Testis (tissue), 3 donors: Measurements from ENCODE around the gene EPPIN. TPM values are rescaled to one million over a fixed set of nuclear protein-coding genes. Genes with fewer than 3 reads are reported as not detected.
"Not testable (repeated sequence)": the region's sequence is repeated elsewhere in the genome, so short reads cannot be mapped to it uniquely, and the experiment has no call there.

Source experiments
- DNase-seq: peaks from one replicate; pipeline ENCODE4 v3.0.0-alpha.2; 2019
- H3K27ac ChIP-seq, 2 donors: fragments of 200-600 bp; sonication (generic); one replicate each; pipeline ENCODE4 v1.5.1; 2019
- H3K27me3 ChIP-seq: fragments of 200-600 bp; sonication (generic); one replicate; pipeline ENCODE4 v1.5.1; 2019
- H3K36me3 ChIP-seq: fragments of 200-600 bp; sonication (generic); one replicate; pipeline ENCODE4 v1.5.1; 2017; ENCODE audit warnings: low read depth; ENCODE audit errors: missing control alignments
- H3K4me1 ChIP-seq: fragments of 200-600 bp; sonication (generic); one replicate; pipeline ENCODE4 v1.5.1; 2019
- H3K4me3 ChIP-seq, 2 donors: fragments of 200-600 bp; sonication (generic); one replicate each; pipeline ENCODE4 v1.5.1; 2017 to 2019
- H3K9me3 ChIP-seq: fragments of 200-600 bp; sonication (generic); one replicate; pipeline ENCODE4 v1.5.1; 2017
- POLR2A ChIP-seq: fragments of 450-650 bp; IDR thresholded peaks from one replicate; pipeline ENCODE4 v1.6.1; 2017; ENCODE audit warnings: antibody characterized with exemption, mild to moderate bottlenecking, moderate library complexity
- WGBS, 2 donors: methylation state at CpG; one replicate each; pipeline ENCODE4 v1.1.5; 2018; 5-methylcytosine and 5-hydroxymethylcytosine counted together
- intact Hi-C: fragments of 100-400 bp; cut with DNase I; formaldehyde crosslinking; loops from one replicate; pipeline ENCODE4 v1.15.1; 2023; ENCODE audit warnings: low total_unique reads
- polyA plus RNA-seq: library from polyadenylated mRNA; stranded (reverse); fragments of 350-450 nt; fragmentation: Illumina TruSeq; extraction: RNeasy Lipid Tissue Mini Kit (QIAGEN cat#74804); gene quantifications from one replicate; pipeline ENCODE4 v1.2.3, GENCODE V29; 2014; ENCODE audit warnings: low read depth, low replicate concordance; ENCODE audit not compliant: insufficient read depth
- total RNA-seq, 2 donors: library from RNA; depleted of rRNA; stranded (reverse); fragments of >200 nt; gene quantifications; one replicate each; pipeline ENCODE4 v1.2.3, GENCODE V29; 2016
- TF ChIP-seq, protein P1 (sequence below), 3 experiments: fragments of 450-650 bp in 2 of 3; fragments of 200-600 bp in 1 of 3; sonication (generic) in 1 of 3; IDR thresholded peaks; one replicate each; pipeline ENCODE4 v1.5.1; 2016 to 2019; ENCODE audit warnings: antibody characterized with exemption in 3 of 3, mild to moderate bottlenecking in 2 of 3, moderate library complexity in 1 of 3

Gene EPPIN
- total and polyA plus RNA-seq, 3 donors from 2014 or later = 185 to 251 (median 222) TPM

DNA sequence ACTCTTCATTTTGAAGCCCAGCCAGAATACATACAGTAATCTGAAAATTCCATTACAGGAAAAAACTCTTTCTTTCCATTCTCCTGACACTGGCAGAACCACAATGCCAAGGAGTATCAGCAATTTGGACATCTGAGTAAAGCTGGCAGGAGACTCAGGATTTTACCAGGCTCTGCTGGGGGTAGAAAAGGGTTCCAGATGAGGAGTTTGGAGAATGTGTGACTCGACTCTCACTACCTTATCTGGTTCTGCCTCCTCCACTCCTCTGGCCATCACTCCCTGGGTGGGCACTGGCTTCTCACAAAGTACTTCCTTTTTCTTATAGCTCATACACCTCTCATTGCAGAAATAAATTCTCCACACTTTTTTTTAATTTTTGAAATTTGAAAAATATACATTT lies 42.5 kb upstream of the EPPIN start:
- Histone ChIP-seq H3K4me1 (no peaks in the 10 kb centered on the region), H3K9me3 (no peaks in the 10 kb centered on the region), H3K36me3 (no peaks in the 10 kb centered on the region), H3K27ac (no peak overlapping the region), H3K27me3 (no peaks in the 10 kb centered on the region), H3K4me3 (no peak overlapping the region)
- intact Hi-C loops = no loop called here
- WGBS, 2 donors = 28 to 44% methylated on average over 1 of the region's 1 CpG
- DNase-seq = no peak
- TF ChIP-seq POLR2A = no peak
- TF ChIP-seq, protein P1, sequence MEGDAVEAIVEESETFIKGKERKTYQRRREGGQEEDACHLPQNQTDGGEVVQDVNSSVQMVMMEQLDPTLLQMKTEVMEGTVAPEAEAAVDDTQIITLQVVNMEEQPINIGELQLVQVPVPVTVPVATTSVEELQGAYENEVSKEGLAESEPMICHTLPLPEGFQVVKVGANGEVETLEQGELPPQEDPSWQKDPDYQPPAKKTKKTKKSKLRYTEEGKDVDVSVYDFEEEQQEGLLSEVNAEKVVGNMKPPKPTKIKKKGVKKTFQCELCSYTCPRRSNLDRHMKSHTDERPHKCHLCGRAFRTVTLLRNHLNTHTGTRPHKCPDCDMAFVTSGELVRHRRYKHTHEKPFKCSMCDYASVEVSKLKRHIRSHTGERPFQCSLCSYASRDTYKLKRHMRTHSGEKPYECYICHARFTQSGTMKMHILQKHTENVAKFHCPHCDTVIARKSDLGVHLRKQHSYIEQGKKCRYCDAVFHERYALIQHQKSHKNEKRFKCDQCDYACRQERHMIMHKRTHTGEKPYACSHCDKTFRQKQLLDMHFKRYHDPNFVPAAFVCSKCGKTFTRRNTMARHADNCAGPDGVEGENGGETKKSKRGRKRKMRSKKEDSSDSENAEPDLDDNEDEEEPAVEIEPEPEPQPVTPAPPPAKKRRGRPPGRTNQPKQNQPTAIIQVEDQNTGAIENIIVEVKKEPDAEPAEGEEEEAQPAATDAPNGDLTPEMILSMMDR (IDR thresholded peaks at IDR 0.05) = no peak

DNA sequence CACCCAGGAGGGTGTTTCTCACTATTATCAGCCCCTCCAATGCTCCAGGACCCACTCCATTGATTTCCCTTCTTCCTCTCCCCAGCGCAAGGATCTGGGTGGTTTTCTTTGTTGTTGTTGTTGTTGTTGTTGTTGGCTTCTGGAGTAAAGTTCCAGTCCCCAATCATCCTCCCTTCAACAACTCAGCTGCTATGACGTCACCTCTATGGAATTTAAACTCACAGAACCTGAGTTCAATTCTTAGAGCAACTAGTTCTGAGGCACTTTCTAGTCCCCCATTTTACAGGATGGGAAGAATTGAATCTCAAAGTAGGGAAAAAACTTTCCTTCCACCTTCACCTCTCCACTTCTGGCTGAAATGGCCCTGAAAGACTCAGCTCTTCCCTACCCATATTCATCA lies 41.6 kb upstream of the EPPIN start:
- intact Hi-C loops = no loop called here
- WGBS, 2 donors = 80 to 82% methylated on average over 2 of the region's 2 CpGs

DNA sequence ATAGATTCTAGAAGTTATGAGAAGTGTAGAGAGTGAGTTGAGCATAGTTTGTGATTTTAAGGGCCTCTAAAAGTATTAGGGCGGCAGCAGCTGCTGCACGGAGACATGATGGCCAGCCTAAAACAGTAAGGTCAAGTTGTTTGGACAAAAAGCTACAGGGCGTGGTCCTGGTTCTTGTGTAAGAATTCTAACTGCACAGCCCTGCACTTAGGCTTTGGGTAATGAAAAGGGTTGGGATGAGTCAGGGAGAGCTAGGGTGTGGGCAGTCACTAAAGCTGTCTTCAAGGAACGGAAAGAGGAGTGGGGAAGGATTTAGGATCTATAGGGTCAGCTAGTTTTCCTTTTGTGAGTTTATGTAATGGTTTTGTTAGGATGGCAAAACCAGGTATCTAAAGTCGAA lies 38.8 kb upstream of the EPPIN start:
- WGBS, 2 donors = 89 to 93% methylated on average over 5 of the region's 5 CpGs

More for the DNA sequence above, 41.6 kb upstream of the EPPIN start:
- Histone ChIP-seq H3K9me3 (no peaks in the 10 kb centered on the region), H3K36me3 (no peaks in the 10 kb centered on the region), H3K27me3 (no peaks in the 10 kb centered on the region), H3K27ac (no peak overlapping the region), H3K4me1 (no peaks in the 10 kb centered on the region), H3K4me3 (no peak overlapping the region)
- DNase-seq = no peak
- TF ChIP-seq, protein P1 (IDR thresholded peaks at IDR 0.05) = no peak
- no peak for TF ChIP-seq POLR2A

DNA sequence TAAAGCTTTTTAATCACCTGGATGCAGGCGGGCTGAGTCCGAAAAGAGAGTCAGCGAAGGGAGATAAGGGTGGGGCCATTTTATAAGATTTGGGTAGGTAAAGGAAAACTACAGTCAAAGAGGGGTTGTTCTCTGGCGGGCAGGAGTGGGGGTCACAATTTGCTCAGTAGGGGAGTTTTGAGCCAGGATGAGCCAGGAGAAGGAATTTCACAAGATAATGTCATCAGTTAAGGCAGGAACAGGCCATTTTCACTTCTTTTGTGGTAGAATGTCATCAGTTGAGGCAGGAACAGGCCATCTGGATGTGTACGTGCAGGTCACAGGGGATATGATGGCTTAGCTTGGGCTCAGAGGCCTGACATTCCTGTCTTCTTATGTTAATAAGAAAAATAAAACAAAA lies 37.1 kb upstream of the EPPIN start:
- H3K36me3 ChIP-seq, H3K4me3 ChIP-seq, H3K9me3 ChIP-seq, H3K4me1 ChIP-seq, DNase-seq, H3K27ac ChIP-seq, intact Hi-C loops, H3K27me3 ChIP-seq: not testable (repeated sequence)
- 83 to 84% methylated on average over 5 of the region's 5 CpGs for WGBS, 2 donors

More for the DNA sequence above, 38.8 kb upstream of the EPPIN start:
- H3K27me3 ChIP-seq, H3K4me3 ChIP-seq, H3K9me3 ChIP-seq, H3K4me1 ChIP-seq, H3K27ac ChIP-seq, intact Hi-C loops, DNase-seq, H3K36me3 ChIP-seq: not testable (repeated sequence)

DNA sequence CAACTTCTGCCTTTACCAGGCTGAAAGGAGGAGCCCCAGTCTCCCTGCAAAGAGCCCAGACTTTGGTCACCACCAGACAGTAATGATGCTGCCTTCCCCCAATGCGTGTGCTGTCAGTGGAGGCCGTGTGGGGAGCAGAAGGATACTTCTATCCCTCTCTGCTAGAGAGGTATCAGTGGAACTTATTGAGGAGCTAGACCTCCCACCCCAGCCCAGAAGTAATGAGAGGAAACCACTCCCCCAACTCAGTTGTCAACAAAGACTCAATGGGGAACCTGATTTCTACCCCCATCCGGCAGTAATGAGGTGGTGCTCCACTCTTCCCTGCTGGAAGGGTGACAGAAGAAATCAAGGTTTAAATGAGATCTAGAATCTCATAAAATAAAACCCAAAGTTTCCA lies 36.3 kb upstream of the EPPIN start:
- Histone ChIP-seq H3K36me3 (no peaks in the 10 kb centered on the region), H3K4me3 (no peak overlapping the region), H3K27ac (no peak overlapping the region), H3K9me3 (no peaks in the 10 kb centered on the region), H3K27me3 (no peaks in the 10 kb centered on the region), H3K4me1 (no peaks in the 10 kb centered on the region)
- WGBS, 2 donors = 67 to 80% methylated on average over 3 of the region's 3 CpGs
- TF ChIP-seq, protein P1 (IDR thresholded peaks at IDR 0.05) = no peak
- no peak for TF ChIP-seq POLR2A
- no peak for DNase-seq
- intact Hi-C loops = no loop called here

DNA sequence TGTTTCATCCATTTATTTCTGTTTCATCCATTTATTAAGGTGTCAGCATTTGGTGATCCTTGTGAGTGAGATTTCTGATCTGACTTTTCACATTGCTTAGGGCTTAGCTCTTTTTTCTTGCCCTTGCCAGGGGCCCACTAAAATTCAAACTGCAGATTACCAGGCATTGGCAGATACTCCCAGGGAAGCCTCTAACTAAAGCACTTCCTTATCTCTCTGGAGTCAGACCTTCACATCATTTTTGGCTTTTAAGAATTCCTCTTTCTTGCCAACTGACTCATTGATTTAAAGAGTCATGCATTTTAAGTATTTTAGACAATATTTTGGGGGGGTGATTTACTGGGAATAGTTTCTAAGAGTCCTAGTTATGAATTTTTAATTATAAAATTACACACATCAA lies 34.5 kb upstream of the EPPIN start:
- TF ChIP-seq, protein P1 (IDR thresholded peaks at IDR 0.05) = no peak
- no peak for TF ChIP-seq POLR2A

More for the DNA sequence above, 34.5 kb upstream of the EPPIN start:
- H3K27ac ChIP-seq = no peak overlapping the region
- H3K36me3 ChIP-seq = no peaks in the 10 kb centered on the region
- no peaks in the 10 kb centered on the region for H3K27me3 ChIP-seq
- intact Hi-C loops = no loop called here
- H3K4me3 ChIP-seq = no peak overlapping the region
- no peaks in the 10 kb centered on the region for H3K9me3 ChIP-seq
- no peaks in the 10 kb centered on the region for H3K4me1 ChIP-seq
- no peak for DNase-seq
